Peyer's patch (tissue), 4 donors: ENCODE measurements around the gene PTPRA. TPM values are rescaled to one million over a fixed set of nuclear protein-coding genes. Genes with fewer than 3 reads are reported as not detected.

Source experiments
- DNase-seq, 3 donors: peaks; one replicate each; pipeline ENCODE4 v3.0.0-alpha.2; 2017 to 2019
- H3K27ac ChIP-seq, 4 donors: fragments of 200-600 bp; sonication (generic); one replicate each; pipeline ENCODE4 v1.5.1; 2016 to 2019
- H3K27me3 ChIP-seq, 2 donors: fragments of 200-600 bp; sonication (generic); one replicate each; pipeline ENCODE4 v1.5.1; 2019
- H3K36me3 ChIP-seq, 3 donors: fragments of 200-600 bp; sonication (generic); one replicate each; pipeline ENCODE4 v1.5.1; 2016 to 2019
- H3K4me1 ChIP-seq, 4 donors: fragments of 200-600 bp; sonication (generic); one replicate each; pipeline ENCODE4 v1.5.1; 2016 to 2019
- H3K4me3 ChIP-seq, 4 donors: fragments of 200-600 bp; sonication (generic); 1 replicate in 3 of 4; 2 replicates in 1 of 4; pipeline ENCODE4 v1.5.1; 2016 to 2019; ENCODE audit warnings: mild to moderate bottlenecking in 1 of 4
- H3K9me3 ChIP-seq, 4 donors: fragments of 200-600 bp; sonication (generic); one replicate each; pipeline ENCODE4 v1.5.1; 2016 to 2019; ENCODE audit warnings: mild to moderate bottlenecking in 1 of 4
- POLR2A ChIP-seq, 2 donors: fragments of 450-650 bp; IDR thresholded peaks; one replicate each; pipeline ENCODE4 v1.5.1; 2017; ENCODE audit warnings: antibody characterized with exemption in 2 of 2, mild to moderate bottlenecking in 2 of 2, moderate library complexity in 2 of 2
- total RNA-seq, 4 donors: library from RNA; depleted of rRNA; stranded (reverse); fragments of >200 nt; gene quantifications; one replicate each; pipeline ENCODE4 v1.1.0, GENCODE V29; 2016
- TF ChIP-seq, protein P1 (sequence below), 6 experiments: fragments of 450-650 bp in 4 of 6; fragments of 200-600 bp in 2 of 6; sonication (generic) in 1 of 6; IDR thresholded peaks; one replicate each; pipeline ENCODE4 v1.5.1; 2017 to 2019; ENCODE audit warnings: antibody characterized with exemption in 6 of 6, mild to moderate bottlenecking in 3 of 6, moderate library complexity in 1 of 6

Gene PTPRA
- total RNA-seq, 4 donors from 2014 or later: 22.8 to 52.8 (median 36.5) TPM

GRCh38 chr20:2834401-2835110 lies 38.7 kb upstream of the PTPRA start:
- Histone ChIP-seq H3K27ac (no peak overlapping the region), H3K4me1 (peaks cover 0 to 5% (median under 1%) of the 10 kb centered on the region in 4 donors), H3K9me3 (no peaks in the 10 kb centered on the region), H3K36me3 (no peaks in the 10 kb centered on the region), H3K27me3 (no peaks in the 10 kb centered on the region), H3K4me3 (no peak overlapping the region)
- DNase-seq: no peak
- no peak for TF ChIP-seq POLR2A (IDR thresholded peaks at IDR 0.05)
- TF ChIP-seq, protein P1, sequence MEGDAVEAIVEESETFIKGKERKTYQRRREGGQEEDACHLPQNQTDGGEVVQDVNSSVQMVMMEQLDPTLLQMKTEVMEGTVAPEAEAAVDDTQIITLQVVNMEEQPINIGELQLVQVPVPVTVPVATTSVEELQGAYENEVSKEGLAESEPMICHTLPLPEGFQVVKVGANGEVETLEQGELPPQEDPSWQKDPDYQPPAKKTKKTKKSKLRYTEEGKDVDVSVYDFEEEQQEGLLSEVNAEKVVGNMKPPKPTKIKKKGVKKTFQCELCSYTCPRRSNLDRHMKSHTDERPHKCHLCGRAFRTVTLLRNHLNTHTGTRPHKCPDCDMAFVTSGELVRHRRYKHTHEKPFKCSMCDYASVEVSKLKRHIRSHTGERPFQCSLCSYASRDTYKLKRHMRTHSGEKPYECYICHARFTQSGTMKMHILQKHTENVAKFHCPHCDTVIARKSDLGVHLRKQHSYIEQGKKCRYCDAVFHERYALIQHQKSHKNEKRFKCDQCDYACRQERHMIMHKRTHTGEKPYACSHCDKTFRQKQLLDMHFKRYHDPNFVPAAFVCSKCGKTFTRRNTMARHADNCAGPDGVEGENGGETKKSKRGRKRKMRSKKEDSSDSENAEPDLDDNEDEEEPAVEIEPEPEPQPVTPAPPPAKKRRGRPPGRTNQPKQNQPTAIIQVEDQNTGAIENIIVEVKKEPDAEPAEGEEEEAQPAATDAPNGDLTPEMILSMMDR (IDR thresholded peaks at IDR 0.05): no peak

DNA sequence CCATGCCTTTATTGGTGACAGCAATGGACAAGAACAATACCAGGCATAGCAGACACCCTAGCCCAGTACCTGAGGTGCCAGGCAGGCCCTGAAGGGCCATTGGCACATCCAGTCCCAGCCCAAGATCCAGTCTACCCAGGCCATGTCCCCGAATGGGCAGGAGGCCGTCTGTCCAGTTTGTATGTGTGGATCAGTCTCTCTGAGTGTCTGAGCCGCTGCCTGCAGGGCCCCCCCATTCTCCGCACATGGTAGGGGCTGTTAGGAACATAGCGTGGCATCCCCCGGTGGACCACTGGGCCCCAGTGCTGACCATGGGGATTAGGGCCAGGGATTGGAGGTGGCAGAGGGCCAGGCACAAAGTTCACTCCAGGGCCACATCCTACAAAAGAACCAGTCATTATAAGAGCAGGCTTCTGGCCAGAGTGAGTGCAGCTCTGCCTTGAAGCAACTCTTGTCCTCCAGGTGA lies 37.9 kb upstream of the PTPRA start:
- no peak overlapping the region for H3K27ac ChIP-seq
- no peak overlapping the region for H3K4me3 ChIP-seq
- H3K27me3 ChIP-seq: no peaks in the 10 kb centered on the region
- peaks cover 0 to 7% (median 6%) of the 10 kb centered on the region in 4 donors for H3K4me1 ChIP-seq
- H3K36me3 ChIP-seq: no peaks in the 10 kb centered on the region
- no peak for DNase-seq
- TF ChIP-seq, protein P1 (IDR thresholded peaks at IDR 0.05): no peak
- TF ChIP-seq POLR2A (IDR thresholded peaks at IDR 0.05): no peak
- H3K9me3 ChIP-seq: no peaks in the 10 kb centered on the region

DNA sequence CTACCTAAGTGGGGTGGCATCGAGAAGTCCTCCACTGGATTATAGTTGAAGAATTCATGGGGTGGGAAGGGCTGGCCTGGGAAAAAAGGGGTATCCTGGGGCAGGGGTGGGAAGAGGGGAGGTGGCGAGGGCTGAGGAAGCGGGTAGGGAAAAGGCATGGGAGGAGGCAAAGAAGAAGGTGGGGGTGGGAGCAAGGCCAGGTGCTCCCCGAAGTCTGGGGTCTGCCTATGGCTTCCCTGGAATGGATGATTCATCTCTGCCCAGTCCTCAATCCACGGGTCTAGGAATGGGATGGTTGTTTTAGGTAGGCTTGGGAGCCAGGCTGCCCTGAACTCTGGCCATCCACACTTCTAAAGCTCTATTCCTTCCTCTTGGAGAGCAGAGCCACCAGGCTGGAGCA lies 37.2 kb upstream of the PTPRA start:
- Histone ChIP-seq H3K27me3 (no peaks in the 10 kb centered on the region), H3K27ac (no peak overlapping the region), H3K36me3 (no peaks in the 10 kb centered on the region), H3K4me3 (no peak overlapping the region), H3K9me3 (no peaks in the 10 kb centered on the region), H3K4me1 (peaks cover 0 to 7% (median 6%) of the 10 kb centered on the region in 4 donors)
- no peak for DNase-seq
- TF ChIP-seq, protein P1 (IDR thresholded peaks at IDR 0.05): no peak
- TF ChIP-seq POLR2A (IDR thresholded peaks at IDR 0.05): no peak

DNA sequence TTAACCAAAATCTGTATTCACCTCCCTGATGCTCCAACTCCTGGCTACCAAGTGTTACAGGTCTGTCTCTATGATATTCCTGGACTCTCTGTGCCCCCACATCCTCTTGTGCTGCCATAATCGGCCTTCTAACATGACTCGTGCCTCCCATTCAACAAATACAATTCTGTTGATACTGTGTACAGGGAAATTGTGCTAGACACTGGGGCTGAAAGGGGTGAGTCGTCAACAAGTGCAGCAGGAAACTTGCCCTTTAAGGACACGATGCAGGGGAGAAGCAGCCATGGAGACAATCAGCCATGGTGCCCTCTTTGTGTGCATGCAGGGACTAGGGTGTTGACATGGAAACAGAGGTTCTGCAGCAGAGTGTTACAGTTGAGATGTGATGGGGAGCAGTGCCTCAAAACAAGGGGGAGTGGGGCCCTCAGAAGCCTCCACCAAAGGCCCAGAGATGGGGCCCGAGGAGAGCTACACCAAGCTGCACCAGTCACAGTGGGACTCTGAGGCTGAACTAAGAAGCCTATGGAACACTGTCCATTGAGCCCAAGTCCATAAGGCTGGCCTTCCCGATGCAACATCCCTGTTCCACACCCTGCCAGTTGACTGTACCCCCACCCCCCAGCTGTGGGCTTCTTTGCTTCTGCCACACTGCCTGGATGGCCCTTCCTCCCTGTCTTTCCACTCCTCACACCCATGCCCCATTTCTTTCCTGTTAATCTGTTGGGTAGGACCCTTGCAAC lies 35.9 kb upstream of the PTPRA start:
- Histone ChIP-seq H3K9me3 (no peaks in the 10 kb centered on the region), H3K4me1 (peaks cover 0 to 14% (median 7%) of the 10 kb centered on the region in 4 donors), H3K27me3 (no peaks in the 10 kb centered on the region), H3K27ac (no peak overlapping the region), H3K4me3 (no peak overlapping the region), H3K36me3 (no peaks in the 10 kb centered on the region)
- TF ChIP-seq POLR2A (IDR thresholded peaks at IDR 0.05): no peak
- TF ChIP-seq, protein P1 (IDR thresholded peaks at IDR 0.05): no peak
- DNase-seq: no peak

DNA sequence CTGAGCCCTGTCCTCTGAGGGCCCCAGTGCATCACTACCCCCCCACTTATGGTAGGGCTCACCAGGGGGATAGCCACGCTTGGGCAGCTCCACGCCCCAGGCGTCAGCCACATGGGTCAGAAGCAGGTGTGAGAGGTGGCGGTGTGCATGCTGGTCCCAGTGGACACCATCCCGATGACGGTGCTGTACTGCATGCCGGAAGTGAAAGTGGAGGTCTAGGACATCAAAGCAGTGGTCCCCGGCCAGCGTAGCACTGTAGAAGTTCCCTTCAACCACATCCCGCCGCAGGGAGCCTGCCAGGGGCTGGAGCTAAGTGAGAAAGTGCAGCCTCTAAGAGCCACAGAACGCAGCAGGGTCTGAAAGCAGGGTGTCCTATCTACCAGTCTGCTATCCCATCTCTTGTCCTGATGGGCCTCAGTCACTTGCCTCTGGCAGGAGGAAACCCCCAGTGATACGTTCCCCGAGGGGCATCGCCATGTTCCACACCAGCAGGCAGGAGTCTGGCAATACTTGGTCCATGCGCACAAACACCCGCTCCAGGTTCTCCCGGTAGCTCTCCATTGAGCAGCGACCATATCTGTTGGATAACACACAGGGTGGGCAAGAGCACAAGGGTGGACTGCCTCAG lies 35.0 kb upstream of the PTPRA start:
- Histone ChIP-seq H3K9me3 (no peaks in the 10 kb centered on the region), H3K4me3 (no peak overlapping the region), H3K27me3 (no peaks in the 10 kb centered on the region), H3K27ac (no peak overlapping the region), H3K36me3 (no peaks in the 10 kb centered on the region), H3K4me1 (peaks cover 0 to 14% (median 7%) of the 10 kb centered on the region in 4 donors)
- DNase-seq: peak in 1 of 3 donors; percentile 59
- TF ChIP-seq, protein P1 (IDR thresholded peaks at IDR 0.05): no peak
- no peak for TF ChIP-seq POLR2A (IDR thresholded peaks at IDR 0.05)
